GM18498 (cell line): ENCODE data around the gene ZNF768.
A peak's percentile ranks its signal among the peaks of the same experiment; 100 is the strongest.
"Not testable (repeated sequence)": the region's sequence is repeated elsewhere in the genome, so short reads cannot be mapped to it uniquely, and the experiment has no call there.

Experiments
- ATAC-seq: cut with Tn5 transposase; IDR thresholded peaks from one replicate; pipeline ENCODE4 v1.9.1; 2021; ENCODE audit warnings: mild to moderate bottlenecking, moderate library complexity; ENCODE audit not compliant: unreplicated experiment

Gene ZNF768

GRCh38 chr16:30533748-30534367 lies 7.5 kb upstream of the ZNF768 start:
- peak; percentile 15 for ATAC-seq

DNA sequence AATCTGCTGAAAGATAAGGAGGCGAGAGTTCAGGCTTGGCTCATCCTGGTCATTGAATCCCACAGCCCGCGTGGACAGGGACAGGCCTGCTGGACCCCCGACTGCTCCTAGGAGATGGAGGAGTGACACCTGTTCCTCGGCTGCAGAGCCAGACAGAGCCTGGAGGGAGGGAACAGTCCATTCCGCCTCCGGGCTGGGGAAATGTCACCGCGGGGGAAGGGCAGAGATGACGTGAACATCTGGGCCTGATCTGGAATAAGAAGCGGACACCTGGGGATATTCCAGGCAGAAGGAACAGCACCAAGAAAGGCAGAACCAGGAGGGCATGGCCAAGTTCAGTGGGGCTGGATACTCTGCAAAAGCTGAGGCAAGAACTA lies 6.8 kb upstream of the ZNF768 start:
- ATAC-seq: no peak

- no peak for ATAC-seq
Measured at GRCh38 chr16:30532285-30533145, 6.1 kb upstream of the ZNF768 start.

- ATAC-seq: no peak
Measured at GRCh38 chr16:30530163-30531037, 4.0 kb upstream of the ZNF768 start.

- ATAC-seq: no peak
Measured at GRCh38 chr16:30528799-30529457, 2.6 kb upstream of the ZNF768 start.

GRCh38 chr16:30527635-30528178 lies 1.3 kb upstream of the ZNF768 start:
- no peak for ATAC-seq

- ATAC-seq: peak; percentile 79
Measured at GRCh38 chr16:30526823-30527634, 663 bp upstream of the ZNF768 start.

GRCh38 chr16:30525844-30526136 lies 576 bp downstream of the ZNF768 start:
- no peak for ATAC-seq

DNA sequence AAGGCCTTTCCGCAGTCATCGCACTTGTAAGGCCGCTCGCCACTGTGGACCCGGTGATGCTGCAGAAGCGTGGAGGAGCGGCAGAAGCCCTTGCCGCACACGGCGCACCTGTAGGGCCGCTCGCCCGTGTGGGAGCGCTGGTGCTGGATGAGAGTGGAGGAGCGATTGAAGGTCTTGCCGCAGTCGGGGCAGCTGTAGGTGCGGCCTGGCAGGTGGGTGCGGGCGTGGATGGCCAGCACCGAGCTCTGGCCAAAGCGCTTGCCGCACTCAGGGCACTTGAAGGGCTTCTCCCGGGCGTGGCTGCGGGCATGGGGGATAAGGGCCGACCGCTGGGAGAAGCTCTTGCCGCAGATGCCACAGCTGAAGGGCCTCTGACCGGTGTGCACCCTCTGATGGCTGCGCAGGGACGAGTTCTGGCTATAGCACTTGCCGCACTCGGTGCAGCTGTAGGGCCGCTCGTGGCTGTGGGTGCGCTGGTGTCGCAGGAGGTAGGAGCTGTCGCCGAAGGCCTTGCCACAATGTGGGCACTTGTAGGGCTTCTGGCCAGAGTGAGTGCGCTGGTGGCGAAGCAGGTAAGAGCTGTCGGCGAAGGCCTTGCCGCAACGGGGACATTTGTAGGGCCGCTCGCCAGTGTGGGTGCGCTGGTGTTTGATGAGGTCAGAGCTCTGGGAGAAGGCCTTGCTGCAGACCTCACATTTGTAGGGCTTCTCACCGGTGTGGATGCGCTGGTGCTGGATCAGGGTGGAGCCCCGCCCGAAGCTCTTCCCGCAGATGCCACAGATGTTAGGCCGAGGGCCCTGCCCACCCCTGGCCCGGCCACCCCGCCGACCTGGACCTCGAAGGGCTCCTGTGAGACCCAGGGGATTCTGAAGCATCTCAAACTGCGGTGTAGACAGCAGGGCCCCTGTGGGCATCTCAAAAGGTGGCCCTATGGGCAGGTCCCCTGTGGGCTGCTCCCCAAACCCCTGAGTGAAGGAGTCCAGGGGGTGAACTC lies 1.5 kb downstream of the ZNF768 start:
- ATAC-seq: no peak

GRCh38 chr16:30523768-30524574 lies 2.4 kb downstream of the ZNF768 start:
- no peak for ATAC-seq

DNA sequence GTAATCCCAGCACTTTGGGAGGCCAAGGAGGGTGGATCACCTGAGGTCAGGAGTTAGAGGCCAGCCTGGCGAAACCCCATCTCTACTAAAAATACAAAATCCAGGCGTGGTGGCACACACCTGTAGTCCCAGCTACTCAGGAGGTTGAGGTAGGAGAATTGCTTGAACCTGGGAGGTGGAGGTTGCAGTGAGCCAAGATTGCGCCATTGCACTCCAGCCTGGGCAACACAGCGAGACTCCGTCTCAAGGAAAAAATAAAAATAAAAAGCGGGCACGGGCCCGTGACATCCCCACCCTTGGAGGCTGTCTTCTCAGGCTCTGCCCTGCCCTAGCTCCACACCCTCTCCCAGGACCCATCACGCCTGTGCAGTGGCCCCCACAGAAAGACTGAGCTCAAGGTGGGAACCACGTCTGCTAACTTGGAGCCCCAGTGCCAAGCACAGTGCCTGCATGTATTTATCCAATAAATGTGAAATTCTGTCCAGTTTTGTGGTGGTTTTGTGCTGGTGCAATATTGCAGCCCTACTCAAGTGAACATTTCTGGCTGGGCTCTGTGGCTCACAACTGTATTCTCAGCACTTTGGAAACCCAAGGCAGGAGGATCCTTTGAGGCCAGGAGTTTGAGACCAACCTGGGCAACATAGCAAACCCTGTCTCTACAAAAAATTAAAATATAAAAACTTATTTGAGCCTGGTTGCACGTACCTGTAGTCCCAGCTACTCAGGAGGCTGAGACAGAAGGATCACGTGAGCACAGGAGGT lies 3.5 kb downstream of the ZNF768 start:
- ATAC-seq: not testable (repeated sequence)

GRCh38 chr16:30521873-30522641 lies 4.3 kb downstream of the ZNF768 start:
- ATAC-seq: no peak

- no peak for ATAC-seq
Measured at GRCh38 chr16:30521476-30521872, 4.9 kb downstream of the ZNF768 start.

GRCh38 chr16:30519120-30520049 lies 7.0 kb downstream of the ZNF768 start:
- no peak for ATAC-seq

DNA sequence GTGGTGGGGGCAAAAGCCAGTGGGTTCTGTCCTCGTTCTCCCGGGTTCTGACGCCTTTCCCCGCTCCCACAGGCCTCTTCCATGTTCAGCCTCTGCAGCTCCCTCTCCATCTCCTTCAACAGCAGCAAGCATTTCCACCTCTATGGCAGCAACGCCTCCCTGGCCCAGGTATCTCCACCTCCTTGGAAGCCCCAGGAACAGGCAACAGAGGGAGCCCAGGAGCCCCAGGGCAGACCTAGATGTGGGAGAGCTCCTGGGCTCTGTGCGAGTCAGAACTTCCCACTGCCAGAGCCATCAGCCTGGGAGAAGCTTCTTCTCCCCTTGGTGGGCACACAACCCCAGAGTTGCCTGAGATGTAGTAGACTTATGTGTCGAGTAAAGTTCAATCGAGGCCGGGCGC lies 7.8 kb downstream of the ZNF768 start:
- ATAC-seq: no peak
